ENCODE measurements around the gene AFG3L2. TPM values are rescaled to one million over a fixed set of nuclear protein-coding genes. Genes with fewer than 3 reads are reported as not detected.

The AFG3L2 gene
- total and polyA plus RNA-seq, 5 donors from 2014 or later = 20.0 to 34.4 (median 21.8) TPM

GRCh38 chr18:12305930-12306629 is 70.9 kb downstream of the AFG3L2 start:
- Mint-ChIP-seq H3K4me1 (peaks cover 0 to 12% (median 9%) of the 10 kb centered on the region in 4 donors), H3K27ac (peak overlapping the region in 1 of 3 donors; percentile 32), H3K4me3 (no peak overlapping the region), H3K9me3 (peaks cover 0 to 10% (median 0%) of the 10 kb centered on the region in 7 donors), H3K36me3 (no peaks in the 10 kb centered on the region), H3K27me3 (peaks cover 58% of the 10 kb centered on the region)
- no peak overlapping the region for H3K27ac ChIP-seq (ENCODE audit: insufficient read depth, low read length, poor library complexity, severe bottlenecking)
- ATAC-seq (ENCODE audit: low read depth in 2 of 2) (no peak), DNase-seq (no peak)
- H3K4me1 ChIP-seq (ENCODE audit: control insufficient read depth, insufficient read depth, low read length, poor library complexity, severe bottlenecking) = peaks cover 13% of the 10 kb centered on the region
- no peaks in the 10 kb centered on the region for H3K9me3 ChIP-seq (ENCODE audit: control insufficient read depth in 2 of 2, low read length in 2 of 2)
- no peak overlapping the region for H3K4me3 ChIP-seq (ENCODE audit: low read depth, low read length)
- peaks cover 11% of the 10 kb centered on the region for H3K27me3 ChIP-seq (ENCODE audit: control insufficient read depth, insufficient read depth, low read length)
- no peaks in the 10 kb centered on the region for H3K36me3 ChIP-seq (ENCODE audit: control insufficient read depth, insufficient read depth, low read length)

GRCh38 chr18:12305211-12305610 is 71.8 kb downstream of the AFG3L2 start:
- Mint-ChIP-seq H3K27me3 (peaks cover 52% of the 10 kb centered on the region), H3K4me1 (peaks cover 0 to 12% (median 9%) of the 10 kb centered on the region in 4 donors), H3K9me3 (peaks cover 0 to 9% (median 0%) of the 10 kb centered on the region in 7 donors), H3K27ac (no peak overlapping the region), H3K36me3 (no peaks in the 10 kb centered on the region), H3K4me3 (no peak overlapping the region)
- H3K4me3 ChIP-seq (ENCODE audit: low read depth, low read length) = no peak overlapping the region
- H3K9me3 ChIP-seq (ENCODE audit: control insufficient read depth in 2 of 2, low read length in 2 of 2) = no peaks in the 10 kb centered on the region
- no peak overlapping the region for H3K27ac ChIP-seq (ENCODE audit: insufficient read depth, low read length, poor library complexity, severe bottlenecking)
- H3K36me3 ChIP-seq (ENCODE audit: control insufficient read depth, insufficient read depth, low read length) = no peaks in the 10 kb centered on the region
- H3K4me1 ChIP-seq (ENCODE audit: control insufficient read depth, insufficient read depth, low read length, poor library complexity, severe bottlenecking) = peaks cover 13% of the 10 kb centered on the region
- ATAC-seq (ENCODE audit: low read depth in 2 of 2) (no peak), DNase-seq (no peak)
- H3K27me3 ChIP-seq (ENCODE audit: control insufficient read depth, insufficient read depth, low read length) = peaks cover 11% of the 10 kb centered on the region

- Histone ChIP-seq H3K4me3 (ENCODE audit: low read depth, low read length) (no peak overlapping the region), H3K36me3 (ENCODE audit: control insufficient read depth, insufficient read depth, low read length) (no peaks in the 10 kb centered on the region), H3K27me3 (ENCODE audit: control insufficient read depth, insufficient read depth, low read length) (peaks cover 8% of the 10 kb centered on the region), H3K27ac (ENCODE audit: insufficient read depth, low read length, poor library complexity, severe bottlenecking) (no peak overlapping the region), H3K9me3 (ENCODE audit: control insufficient read depth in 2 of 2, low read length in 2 of 2) (no peaks in the 10 kb centered on the region), H3K4me1 (ENCODE audit: control insufficient read depth, insufficient read depth, low read length, poor library complexity, severe bottlenecking) (peaks cover 13% of the 10 kb centered on the region)
- Mint-ChIP-seq H3K9me3 (peaks cover 0 to 7% (median 0%) of the 10 kb centered on the region in 7 donors), H3K27ac (no peak overlapping the region), H3K4me3 (no peak overlapping the region), H3K4me1 (peaks cover 0 to 12% (median 9%) of the 10 kb centered on the region in 4 donors), H3K27me3 (peaks cover 47% of the 10 kb centered on the region), H3K36me3 (no peaks in the 10 kb centered on the region)
- ATAC-seq (ENCODE audit: low read depth in 2 of 2) = no peak
- no peak for DNase-seq
Measured at GRCh38 chr18:12304351-12305210, 72.4 kb downstream of the AFG3L2 start.

- H3K27me3 Mint-ChIP-seq = peaks cover 39% of the 10 kb centered on the region
- Histone ChIP-seq H3K27me3 (ENCODE audit: control insufficient read depth, insufficient read depth, low read length) (peaks cover 4% of the 10 kb centered on the region), H3K27ac (ENCODE audit: insufficient read depth, low read length, poor library complexity, severe bottlenecking) (no peak overlapping the region), H3K9me3 (ENCODE audit: control insufficient read depth in 2 of 2, low read length in 2 of 2) (no peaks in the 10 kb centered on the region), H3K4me3 (ENCODE audit: low read depth, low read length) (no peak overlapping the region), H3K4me1 (ENCODE audit: control insufficient read depth, insufficient read depth, low read length, poor library complexity, severe bottlenecking) (peaks cover 7% of the 10 kb centered on the region), H3K36me3 (ENCODE audit: control insufficient read depth, insufficient read depth, low read length) (no peaks in the 10 kb centered on the region)
- H3K4me1 Mint-ChIP-seq = peaks cover 0 to 12% (median 8%) of the 10 kb centered on the region in 4 donors
- no peaks in the 10 kb centered on the region for H3K36me3 Mint-ChIP-seq
- no peak for ATAC-seq (ENCODE audit: low read depth in 2 of 2)
- no peak overlapping the region for H3K27ac Mint-ChIP-seq
- H3K9me3 Mint-ChIP-seq = peaks cover 0 to 6% (median 0%) of the 10 kb centered on the region in 7 donors
- no peak for DNase-seq
- H3K4me3 Mint-ChIP-seq = no peak overlapping the region
Measured at GRCh38 chr18:12302391-12303147, 74.5 kb downstream of the AFG3L2 start.

- no peak overlapping the region for H3K27ac ChIP-seq (ENCODE audit: insufficient read depth, low read length, poor library complexity, severe bottlenecking)
- H3K4me3 Mint-ChIP-seq = no peak overlapping the region
- peaks cover 32% of the 10 kb centered on the region for H3K27me3 Mint-ChIP-seq
- H3K9me3 Mint-ChIP-seq = peaks cover 0 to 5% (median 0%) of the 10 kb centered on the region in 7 donors
- no peaks in the 10 kb centered on the region for H3K36me3 Mint-ChIP-seq
- no peaks in the 10 kb centered on the region for H3K36me3 ChIP-seq (ENCODE audit: control insufficient read depth, insufficient read depth, low read length)
- no peak overlapping the region for H3K4me3 ChIP-seq (ENCODE audit: low read depth, low read length)
- DNase-seq = no peak
- ATAC-seq (ENCODE audit: low read depth in 2 of 2) = no peak
- peaks cover 4% of the 10 kb centered on the region for H3K27me3 ChIP-seq (ENCODE audit: control insufficient read depth, insufficient read depth, low read length)
- no peak overlapping the region for H3K27ac Mint-ChIP-seq
- no peaks in the 10 kb centered on the region for H3K4me1 ChIP-seq (ENCODE audit: control insufficient read depth, insufficient read depth, low read length, poor library complexity, severe bottlenecking)
- peaks cover 0 to 1% (median under 1%) of the 10 kb centered on the region in 4 donors for H3K4me1 Mint-ChIP-seq
- H3K9me3 ChIP-seq (ENCODE audit: control insufficient read depth in 2 of 2, low read length in 2 of 2) = no peaks in the 10 kb centered on the region
Measured at GRCh38 chr18:12301263-12302005, 75.6 kb downstream of the AFG3L2 start.

- peaks cover 0 to 5% (median 0%) of the 10 kb centered on the region in 7 donors for H3K9me3 Mint-ChIP-seq
- H3K27me3 Mint-ChIP-seq = peaks cover 20% of the 10 kb centered on the region
- H3K36me3 ChIP-seq (ENCODE audit: control insufficient read depth, insufficient read depth, low read length) = no peaks in the 10 kb centered on the region
- H3K4me1 ChIP-seq (ENCODE audit: control insufficient read depth, insufficient read depth, low read length, poor library complexity, severe bottlenecking) = no peaks in the 10 kb centered on the region
- H3K36me3 Mint-ChIP-seq = no peaks in the 10 kb centered on the region
- H3K27ac Mint-ChIP-seq = no peak overlapping the region
- H3K9me3 ChIP-seq (ENCODE audit: control insufficient read depth in 2 of 2, low read length in 2 of 2) = no peaks in the 10 kb centered on the region
- H3K4me3 Mint-ChIP-seq = no peak overlapping the region
- DNase-seq (no peak), ATAC-seq (ENCODE audit: low read depth in 2 of 2) (no peak)
- no peak overlapping the region for H3K27ac ChIP-seq (ENCODE audit: insufficient read depth, low read length, poor library complexity, severe bottlenecking)
- H3K4me3 ChIP-seq (ENCODE audit: low read depth, low read length) = no peak overlapping the region
- H3K27me3 ChIP-seq (ENCODE audit: control insufficient read depth, insufficient read depth, low read length) = no peaks in the 10 kb centered on the region
- H3K4me1 Mint-ChIP-seq = no peaks in the 10 kb centered on the region
Measured at GRCh38 chr18:12299862-12300261, 77.2 kb downstream of the AFG3L2 start.

GRCh38 chr18:12296457-12296856 is 80.6 kb downstream of the AFG3L2 start:
- ATAC-seq (ENCODE audit: low read depth in 2 of 2) = no peak
- H3K9me3 ChIP-seq (ENCODE audit: control insufficient read depth in 2 of 2, low read length in 2 of 2) = no peaks in the 10 kb centered on the region
- no peak overlapping the region for H3K4me3 ChIP-seq (ENCODE audit: low read depth, low read length)
- H3K27me3 ChIP-seq (ENCODE audit: control insufficient read depth, insufficient read depth, low read length) = no peaks in the 10 kb centered on the region
- Mint-ChIP-seq H3K36me3 (no peaks in the 10 kb centered on the region), H3K4me1 (no peaks in the 10 kb centered on the region), H3K27ac (no peak overlapping the region), H3K9me3 (peaks cover 0 to 4% (median 0%) of the 10 kb centered on the region in 7 donors), H3K4me3 (no peak overlapping the region), H3K27me3 (peaks cover 15% of the 10 kb centered on the region)
- H3K36me3 ChIP-seq (ENCODE audit: control insufficient read depth, insufficient read depth, low read length) = no peaks in the 10 kb centered on the region
- DNase-seq = no peak
- no peak overlapping the region for H3K27ac ChIP-seq (ENCODE audit: insufficient read depth, low read length, poor library complexity, severe bottlenecking)
- H3K4me1 ChIP-seq (ENCODE audit: control insufficient read depth, insufficient read depth, low read length, poor library complexity, severe bottlenecking) = no peaks in the 10 kb centered on the region
